HepG2 (cell line): ENCODE results near the gene NPPB. TPM values are rescaled to one million over a fixed set of nuclear protein-coding genes. Genes with fewer than 3 reads are reported as not detected.

Experiments
- ARHGAP35 ChIP-seq: sonication (generic); formaldehyde crosslinking; IDR thresholded peaks from 2 replicates; pipeline ENCODE4 v1.9.0; 2022; ENCODE audit warnings: mild to moderate bottlenecking, inconsistent platforms, moderate library complexity, missing genetic modification reagents, borderline replicate concordance
- BATF2 ChIP-seq: sonication (generic); formaldehyde crosslinking; IDR thresholded peaks from 2 replicates; pipeline ENCODE4 v1.8.0; 2022; ENCODE audit warnings: mild to moderate bottlenecking, missing genetic modification reagents, moderate library complexity
- BCL6 ChIP-seq: IDR thresholded peaks from 2 replicates; pipeline ENCODE4 v1.6.1; 2016; ENCODE audit warnings: missing genetic modification reagents, missing compliant biosample characterization
- CBX2 ChIP-seq, 2 experiments: fragments of 200-600 bp in 1 of 2; sonication (generic); formaldehyde crosslinking in 1 of 2; IDR thresholded peaks; 2 replicates each; pipeline versions ENCODE4 v1.7.0 to v1.8.1; 2018 to 2022; ENCODE audit warnings: low read depth in 2 of 2, low read length in 1 of 2, mild to moderate bottlenecking in 1 of 2, missing genetic modification reagents in 1 of 2
- DR1 ChIP-seq: sonication (generic); formaldehyde crosslinking; IDR thresholded peaks from 2 replicates; pipeline ENCODE4 v1.8.0; 2021; ENCODE audit warnings: mild to moderate bottlenecking, missing genetic modification reagents, inconsistent platforms
- GATAD2A ChIP-seq: IDR thresholded peaks from 2 replicates; pipeline ENCODE4 v1.6.1; 2016
- GMEB1 ChIP-seq: sonication (generic); formaldehyde crosslinking; IDR thresholded peaks from 2 replicates; pipeline ENCODE4 v1.5.1; 2020; ENCODE audit warnings: missing genetic modification reagents, mild to moderate bottlenecking, borderline replicate concordance
- HHEX ChIP-seq: IDR thresholded peaks from 2 replicates; pipeline ENCODE4 v1.6.1; 2016; ENCODE audit warnings: control low read depth
- HNF4G ChIP-seq, 2 experiments: sonication (generic) in 1 of 2; formaldehyde crosslinking in 1 of 2; IDR thresholded peaks; 2 replicates each; pipeline versions ENCODE4 v1.4.0 to v1.6.1; 2011 to 2020; ENCODE audit warnings: borderline replicate concordance in 2 of 2, low read depth in 2 of 2, mild to moderate bottlenecking in 2 of 2, low read length in 1 of 2, missing genetic modification reagents in 1 of 2, moderate library complexity in 1 of 2
- HOXA3 ChIP-seq: sonication (generic); formaldehyde crosslinking; IDR thresholded peaks from 2 replicates; pipeline ENCODE4 v1.5.0; 2020; ENCODE audit warnings: missing genetic modification reagents
- KDM5B ChIP-seq: sonication (generic); formaldehyde crosslinking; IDR thresholded peaks from 2 replicates; pipeline ENCODE4 v1.4.0; 2020; ENCODE audit warnings: missing genetic modification reagents, mild to moderate bottlenecking, borderline replicate concordance
- MAFF ChIP-seq: IDR thresholded peaks from 2 replicates; pipeline ENCODE4 v1.6.1; 2011; ENCODE audit warnings: low read depth, low read length, improper control_type of control experiment
- RAD21 ChIP-seq: fragments of 450-650 bp; formaldehyde crosslinking; IDR thresholded peaks from 2 replicates; pipeline ENCODE4 v1.5.0; 2020; ENCODE audit warnings: mild to moderate bottlenecking
- RFXANK ChIP-seq: IDR thresholded peaks from 2 replicates; pipeline ENCODE4 v1.6.1; 2016
- SIN3A ChIP-seq: IDR thresholded peaks from 2 replicates; pipeline ENCODE4 v1.6.1; 2011; ENCODE audit warnings: low read depth, mild to moderate bottlenecking, control low read depth, low read length, borderline replicate concordance
- SMARCC2 ChIP-seq: fragments of 450-650 bp; IDR thresholded peaks from 2 replicates; pipeline ENCODE4 v1.6.1; 2017; ENCODE audit warnings: antibody characterized with exemption, mild to moderate bottlenecking
- SMC3 ChIP-seq: IDR thresholded peaks from 2 replicates; pipeline ENCODE4 v1.6.1; 2011; ENCODE audit warnings: low read length, improper control_type of control experiment
- TBX3 ChIP-seq: fragments of 450-650 bp; IDR thresholded peaks from 2 replicates; pipeline ENCODE4 v1.6.1; 2017; ENCODE audit warnings: antibody characterized with exemption, mild to moderate bottlenecking, inconsistent platforms, borderline replicate concordance
- XRCC5 ChIP-seq: fragments of 200-400 bp; formaldehyde crosslinking; optimal IDR thresholded peaks from 2 replicates; pipeline ENCODE3; 2017; ENCODE audit warnings: mild to moderate bottlenecking, low read length
- ZNF20 ChIP-seq: sonication (generic); formaldehyde crosslinking; IDR thresholded peaks from 2 replicates; pipeline ENCODE4 v1.4.0; 2020; ENCODE audit warnings: mild to moderate bottlenecking, moderate library complexity, missing genetic modification reagents
- ZNF292 ChIP-seq: sonication (generic); formaldehyde crosslinking; IDR thresholded peaks from 2 replicates; pipeline ENCODE4 v1.8.1; 2022; ENCODE audit warnings: mild to moderate bottlenecking, low read depth, missing genetic modification reagents, borderline replicate concordance
- ZNF354B ChIP-seq: sonication (generic); formaldehyde crosslinking; IDR thresholded peaks from 2 replicates; pipeline ENCODE4 v1.8.0; 2022; ENCODE audit warnings: mild to moderate bottlenecking, missing genetic modification reagents
- ZNF550 ChIP-seq: sonication (generic); formaldehyde crosslinking; IDR thresholded peaks from 2 replicates; pipeline ENCODE4 v1.4.0; 2020; ENCODE audit warnings: mild to moderate bottlenecking, missing genetic modification reagents, borderline replicate concordance
- ZNF557 ChIP-seq: sonication (generic); formaldehyde crosslinking; IDR thresholded peaks from 2 replicates; pipeline ENCODE4 v1.4.0; 2020; ENCODE audit warnings: missing genetic modification reagents
- ZNF792 ChIP-seq: IDR thresholded peaks from 2 replicates; pipeline ENCODE4 v1.6.1; 2016
- ZNF83 ChIP-seq: sonication (generic); formaldehyde crosslinking; IDR thresholded peaks from 2 replicates; pipeline ENCODE4 v1.4.0; 2020; ENCODE audit warnings: missing genetic modification reagents, mild to moderate bottlenecking, borderline replicate concordance
- polyA plus RNA-seq, 8 experiments: library from polyadenylated mRNA; depleted of rRNA in 3 of 8; stranded (reverse) in 7 of 8; unstranded in 1 of 8; fragments of >200 nt; fragmentation: Illumina TruSeq in 4 of 8; extraction: Trizol in 4 of 8; gene quantifications; 2 replicates each; pipeline versions ENCODE4 v1.2.1 to v1.2.3, GENCODE V29; 2011 to 2016; ENCODE audit warnings: low read depth in 4 of 8, missing spikeins in 1 of 8, mixed read lengths in 1 of 8; ENCODE audit not compliant: insufficient read depth in 1 of 8
- total RNA-seq, 5 experiments: library from RNA; depleted of rRNA; stranded (reverse); fragments of >200 nt; fragmentation: Illumina TruSeq; extraction: Trizol; gene quantifications; 2 replicates each; pipeline ENCODE4 v1.2.3, GENCODE V29; 2016; ENCODE audit warnings: low read depth in 1 of 5
- TF ChIP-seq, protein P1 (sequence below): fragments of 450-650 bp; IDR thresholded peaks from 2 replicates; pipeline ENCODE4 v1.6.1; 2017

Gene NPPB
- total and polyA plus RNA-seq, 2 of the 13 experiments (the other 11 are each of a cell fraction or from before 2014, with no cell fraction given), result 1.9 TPM; not detected in 1

- TF ChIP-seq XRCC5, result peak; percentile 0
- 0 out of 2 replicates have a peak, but pooled peaks have one; percentile 53 for TF ChIP-seq HHEX (CRISPR knock-in tag)
- TF ChIP-seq HNF4G (IDR thresholded peaks at IDR 0.05; ENCODE audit: borderline replicate concordance, low read depth, low read length), result peak; percentile 99
- peak; percentile 66 for TF ChIP-seq HNF4G (CRISPR knock-in tag; IDR thresholded peaks at IDR 0.05; ENCODE audit: borderline replicate concordance, low read depth)
- peak; percentile 93 for TF ChIP-seq BCL6 (CRISPR knock-in tag)
- TF ChIP-seq ZNF20, result no peak
- TF ChIP-seq ZNF550 (CRISPR knock-in tag), result peak; percentile 78; the same call in 1 of the 2 replicates
- peak; percentile 94 for TF ChIP-seq GATAD2A (CRISPR knock-in tag)
- TF ChIP-seq, protein P1, sequence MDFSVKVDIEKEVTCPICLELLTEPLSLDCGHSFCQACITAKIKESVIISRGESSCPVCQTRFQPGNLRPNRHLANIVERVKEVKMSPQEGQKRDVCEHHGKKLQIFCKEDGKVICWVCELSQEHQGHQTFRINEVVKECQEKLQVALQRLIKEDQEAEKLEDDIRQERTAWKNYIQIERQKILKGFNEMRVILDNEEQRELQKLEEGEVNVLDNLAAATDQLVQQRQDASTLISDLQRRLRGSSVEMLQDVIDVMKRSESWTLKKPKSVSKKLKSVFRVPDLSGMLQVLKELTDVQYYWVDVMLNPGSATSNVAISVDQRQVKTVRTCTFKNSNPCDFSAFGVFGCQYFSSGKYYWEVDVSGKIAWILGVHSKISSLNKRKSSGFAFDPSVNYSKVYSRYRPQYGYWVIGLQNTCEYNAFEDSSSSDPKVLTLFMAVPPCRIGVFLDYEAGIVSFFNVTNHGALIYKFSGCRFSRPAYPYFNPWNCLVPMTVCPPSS, result no peak
- TF ChIP-seq RFXANK, result no peak
- TF ChIP-seq DR1 (CRISPR knock-in tag), result no peak
- 0 out of 2 replicates have a peak, but pooled peaks have one; percentile 10 for TF ChIP-seq RAD21 (CRISPR knock-in tag)
- peak; percentile 34; the same call in 1 of the 2 replicates for TF ChIP-seq SIN3A
- TF ChIP-seq CBX2 (IDR thresholded peaks at IDR 0.05; ENCODE audit: low read depth, low read length), result no peak
- TF ChIP-seq CBX2 (CRISPR knock-in tag; IDR thresholded peaks at IDR 0.05; ENCODE audit: low read depth), result no peak
- TF ChIP-seq BATF2 (CRISPR knock-in tag), result 0 out of 2 replicates have a peak, but pooled peaks have one; percentile 59
- TF ChIP-seq ZNF792 (CRISPR knock-in tag), result peak; percentile 15; the same call in 1 of the 2 replicates
- TF ChIP-seq ZNF83 (CRISPR knock-in tag), result no peak
- no peak; the same call in 1 of the 2 replicates for TF ChIP-seq ARHGAP35 (CRISPR knock-in tag)
- TF ChIP-seq MAFF, result 0 out of 2 replicates have a peak, but pooled peaks have one; percentile 12
- TF ChIP-seq HOXA3 (CRISPR knock-in tag), result peak; percentile 80
- peak; percentile 55; the same call in 1 of the 2 replicates for TF ChIP-seq TBX3
- 0 out of 2 replicates have a peak, but pooled peaks have one; percentile 59 for TF ChIP-seq ZNF557 (CRISPR knock-in tag)
- peak; percentile 33; the same call in 1 of the 2 replicates for TF ChIP-seq KDM5B (CRISPR knock-in tag)
- peak; percentile 54; the same call in 1 of the 2 replicates for TF ChIP-seq GMEB1 (CRISPR knock-in tag)
- no peak for TF ChIP-seq ZNF354B (CRISPR knock-in tag)
- TF ChIP-seq SMC3, result peak; percentile 39; the same call in 1 of the 2 replicates
- peak; percentile 52; the same call in 1 of the 2 replicates for TF ChIP-seq ZNF292 (CRISPR knock-in tag)
- TF ChIP-seq SMARCC2, result no peak
Measured at GRCh38 chr1:11842154-11843041, 16.3 kb downstream of the NPPB start (continued).
